Gastroesophageal sphincter (tissue), 4 donors: ENCODE data around the gene CAP1. TPM values are rescaled to one million over a fixed set of nuclear protein-coding genes. Genes with fewer than 3 reads are reported as not detected.
A peak's percentile ranks its signal among the peaks of the same experiment; 100 is the strongest.
"Not testable (repeated sequence)": the region's sequence is repeated elsewhere in the genome, so short reads cannot be mapped to it uniquely, and the experiment has no call there.

Experiments
- ATAC-seq: fragments of 150-250 bp; one replicate; pipeline ENCODE4 v1.9.1; 2016; ENCODE audit warnings: mild to moderate bottlenecking, moderate library complexity
- H3K27ac ChIP-seq, 4 donors: fragments of 200-600 bp; sonication (generic) in 3 of 4; 1 replicate in 3 of 4; 2 replicates in 1 of 4; pipeline ENCODE4 v1.5.1; 2016 to 2019
- H3K27me3 ChIP-seq: fragments of 200-600 bp; sonication (generic); one replicate; pipeline ENCODE4 v1.5.1; 2019
- H3K36me3 ChIP-seq, 2 donors: fragments of 200-600 bp; sonication (generic); one replicate each; pipeline ENCODE4 v1.5.1; 2019; ENCODE audit warnings: control low read depth in 1 of 2
- H3K4me1 ChIP-seq, 3 donors: fragments of 200-600 bp; sonication (generic); 1 replicate in 2 of 3; 2 replicates in 1 of 3; pipeline ENCODE4 v1.5.1; 2016 to 2019; ENCODE audit warnings: control low read depth in 2 of 3
- H3K4me3 ChIP-seq, 2 donors: fragments of 200-600 bp; sonication (generic); one replicate each; pipeline ENCODE4 v1.5.1; 2019; ENCODE audit warnings: mild to moderate bottlenecking in 1 of 2, moderate library complexity in 1 of 2
- H3K9me3 ChIP-seq, 3 donors: fragments of 200-600 bp; sonication (generic); one replicate each; pipeline ENCODE4 v1.5.1; 2017 to 2019; ENCODE audit warnings: control low read depth in 2 of 3
- EP300 ChIP-seq: sonication (generic); formaldehyde crosslinking; IDR thresholded peaks from one replicate; pipeline ENCODE4 v1.6.1; 2017; ENCODE audit warnings: antibody characterized with exemption, mild to moderate bottlenecking
- POLR2A ChIP-seq, 2 donors: fragments of 450-650 bp; IDR thresholded peaks; one replicate each; pipeline ENCODE4 v1.6.1; 2017; ENCODE audit warnings: antibody characterized with exemption in 2 of 2, mild to moderate bottlenecking in 2 of 2, moderate library complexity in 1 of 2
- POLR2AphosphoS5 ChIP-seq: sonication (generic); formaldehyde crosslinking; IDR thresholded peaks from one replicate; pipeline ENCODE4 v1.6.1; 2017; ENCODE audit warnings: antibody characterized with exemption
- whole genome bisulfite sequencing, 2 donors: methylation state at CpG; one replicate each; pipeline ENCODE4 v1.1.5; 2018; ENCODE audit warnings: low coverage in 1 of 2; 5-methylcytosine and 5-hydroxymethylcytosine counted together
- total RNA-seq, 4 donors: library from RNA; depleted of rRNA; stranded (reverse); fragments of >200 nt; gene quantifications; one replicate each; pipeline ENCODE4 v1.1.0, GENCODE V29; 2016
- TF ChIP-seq, protein P1 (sequence below), 4 experiments: fragments of 200-600 bp in 2 of 4; fragments of 450-650 bp in 2 of 4; sonication (generic) in 1 of 4; IDR thresholded peaks; one replicate each; pipeline ENCODE4 v1.5.1; 2017 to 2019; ENCODE audit warnings: antibody characterized with exemption in 4 of 4, mild to moderate bottlenecking in 2 of 4, moderate library complexity in 2 of 4

Gene CAP1
- total RNA-seq, 4 donors from 2014 or later = 421 to 533 (median 500) TPM

DNA sequence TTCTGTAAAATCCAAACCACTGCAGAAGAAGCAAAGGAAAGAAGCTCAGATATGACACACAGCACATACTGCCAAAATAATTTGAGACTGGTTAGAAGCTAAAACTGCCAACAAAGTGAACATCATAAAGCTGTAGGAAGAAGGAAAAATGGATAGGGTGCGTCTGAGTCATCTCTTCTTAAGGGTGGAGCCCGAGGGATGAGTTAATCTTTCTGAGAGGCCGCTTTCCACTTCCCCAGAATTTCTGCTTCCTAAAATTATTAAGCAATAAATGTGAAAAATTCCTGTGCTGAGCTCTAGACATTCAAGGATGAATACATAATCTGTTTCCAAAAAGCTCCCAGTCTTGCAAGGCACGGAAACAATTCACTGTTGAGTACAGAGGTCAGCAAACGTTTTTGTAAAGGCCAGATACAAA is 36.4 kb downstream of the CAP1 start:
- TF ChIP-seq POLR2AphosphoS5 (peak; percentile 61), POLR2A (IDR thresholded peaks at IDR 0.05) (no peak)
- 17 to 23% methylated on average over 4 to 5 of the region's 5 CpGs for WGBS, 2 donors
- Histone ChIP-seq H3K4me1 (peaks cover 0 to 24% (median 13%) of the 10 kb centered on the region in 3 donors), H3K36me3 (peaks cover 0 to 84% of the 10 kb centered on the region in 2 donors), H3K27ac (peak overlapping the region; percentile 57 to 80 (median 73)), H3K9me3 (no peaks in the 10 kb centered on the region), H3K27me3 (no peaks in the 10 kb centered on the region), H3K4me3 (no peak overlapping the region)
- peak; percentile 88 for ATAC-seq

DNA sequence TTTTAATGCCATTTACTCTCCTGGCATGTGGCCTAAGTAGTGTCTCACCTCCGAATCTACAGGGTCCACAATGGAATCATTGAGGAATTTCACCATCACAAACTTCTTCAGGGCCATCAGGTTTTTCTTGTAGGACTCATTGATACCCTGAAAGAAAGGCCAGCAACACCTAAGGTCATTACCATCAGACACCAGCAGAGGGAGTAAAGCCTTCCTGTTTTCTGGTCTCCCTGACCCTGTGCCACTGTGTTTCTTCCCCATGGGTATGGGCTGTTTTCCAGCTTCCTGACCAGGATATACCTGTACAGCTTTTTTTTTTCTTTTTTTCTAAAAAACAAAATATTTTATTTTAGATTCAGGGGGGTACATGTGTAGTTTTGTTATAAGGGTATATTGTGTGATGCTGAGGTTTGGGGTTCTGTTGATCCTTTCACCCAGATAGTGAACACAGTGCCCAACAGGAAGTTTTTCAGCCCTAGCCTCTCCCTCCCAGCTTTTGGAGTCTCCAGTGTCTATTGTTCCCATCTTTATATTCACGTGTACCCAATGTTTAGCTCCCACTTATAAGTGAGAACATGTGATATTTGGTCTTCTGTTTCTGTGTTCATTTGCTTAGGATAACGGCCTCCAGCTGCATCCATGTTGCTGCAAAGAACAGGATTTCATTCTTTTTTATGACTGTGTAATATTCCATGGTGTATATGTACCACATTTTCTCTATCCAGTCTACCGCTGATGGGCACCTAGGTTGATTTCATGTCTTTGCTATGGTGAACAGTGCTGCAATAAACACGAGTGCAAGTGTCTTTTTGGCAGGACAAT is 38.2 kb downstream of the CAP1 start:
- Histone ChIP-seq H3K4me3 (no peak overlapping the region), H3K4me1 (peaks cover 0 to 24% (median 13%) of the 10 kb centered on the region in 3 donors), H3K27ac (peak overlapping the region in 2 of 4 donors; percentile 67 to 80), H3K9me3 (no peaks in the 10 kb centered on the region), H3K36me3 (peaks cover 0 to 82% of the 10 kb centered on the region in 2 donors), H3K27me3 (no peaks in the 10 kb centered on the region)
- TF ChIP-seq EP300 = no peak
- TF ChIP-seq, protein P1, sequence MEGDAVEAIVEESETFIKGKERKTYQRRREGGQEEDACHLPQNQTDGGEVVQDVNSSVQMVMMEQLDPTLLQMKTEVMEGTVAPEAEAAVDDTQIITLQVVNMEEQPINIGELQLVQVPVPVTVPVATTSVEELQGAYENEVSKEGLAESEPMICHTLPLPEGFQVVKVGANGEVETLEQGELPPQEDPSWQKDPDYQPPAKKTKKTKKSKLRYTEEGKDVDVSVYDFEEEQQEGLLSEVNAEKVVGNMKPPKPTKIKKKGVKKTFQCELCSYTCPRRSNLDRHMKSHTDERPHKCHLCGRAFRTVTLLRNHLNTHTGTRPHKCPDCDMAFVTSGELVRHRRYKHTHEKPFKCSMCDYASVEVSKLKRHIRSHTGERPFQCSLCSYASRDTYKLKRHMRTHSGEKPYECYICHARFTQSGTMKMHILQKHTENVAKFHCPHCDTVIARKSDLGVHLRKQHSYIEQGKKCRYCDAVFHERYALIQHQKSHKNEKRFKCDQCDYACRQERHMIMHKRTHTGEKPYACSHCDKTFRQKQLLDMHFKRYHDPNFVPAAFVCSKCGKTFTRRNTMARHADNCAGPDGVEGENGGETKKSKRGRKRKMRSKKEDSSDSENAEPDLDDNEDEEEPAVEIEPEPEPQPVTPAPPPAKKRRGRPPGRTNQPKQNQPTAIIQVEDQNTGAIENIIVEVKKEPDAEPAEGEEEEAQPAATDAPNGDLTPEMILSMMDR (IDR thresholded peaks at IDR 0.05) = peak; percentile 49 to 71 (median 60)
- 88 to 100% methylated on average over 3 to 5 of the region's 5 CpGs for WGBS, 2 donors
- no peak for ATAC-seq

- Histone ChIP-seq H3K4me1 (peaks cover 0 to 27% (median 13%) of the 10 kb centered on the region in 3 donors), H3K36me3 (peaks cover 0 to 77% of the 10 kb centered on the region in 2 donors), H3K27ac (peak overlapping the region in 1 of 4 donors; percentile 40), H3K4me3 (no peak overlapping the region), H3K27me3 (no peaks in the 10 kb centered on the region), H3K9me3 (no peaks in the 10 kb centered on the region)
- ATAC-seq = no peak
- TF ChIP-seq POLR2A (IDR thresholded peaks at IDR 0.05) (no peak), POLR2AphosphoS5 (no peak), EP300 (no peak)
- TF ChIP-seq, protein P1 (IDR thresholded peaks at IDR 0.05) = no peak
- WGBS, 2 donors = 83 to 86% methylated on average over 6 of the region's 6 CpGs
Measured at GRCh38 chr1:40079774-40080400, 39.4 kb downstream of the CAP1 start.

GRCh38 chr1:40081871-40082270 is 41.3 kb downstream of the CAP1 start:
- Histone ChIP-seq H3K9me3 (no peaks in the 10 kb centered on the region), H3K27ac (no peak overlapping the region), H3K36me3 (peaks cover 0 to 81% of the 10 kb centered on the region in 2 donors), H3K27me3 (no peaks in the 10 kb centered on the region), H3K4me1 (peaks cover 0 to 17% (median 9%) of the 10 kb centered on the region in 3 donors), H3K4me3 (no peak overlapping the region)
- 48 to 80% methylated on average over 5 to 6 of the region's 7 CpGs for WGBS, 2 donors
- ATAC-seq = no peak
- TF ChIP-seq POLR2A (IDR thresholded peaks at IDR 0.05) (no peak), POLR2AphosphoS5 (no peak), EP300 (no peak)
- TF ChIP-seq, protein P1 (IDR thresholded peaks at IDR 0.05) = no peak

- 20 to 25% methylated on average over 1 to 7 of the region's 11 CpGs for WGBS, 2 donors
Measured at GRCh38 chr1:40084750-40085149, 44.2 kb downstream of the CAP1 start.

More at GRCh38 chr1:40084750-40085149, 44.2 kb downstream of the CAP1 start:
- not testable (repeated sequence) for H3K9me3 ChIP-seq, ATAC-seq, H3K4me3 ChIP-seq, H3K27me3 ChIP-seq, H3K4me1 ChIP-seq
- Histone ChIP-seq H3K36me3 (peaks cover 0 to 89% of the 10 kb centered on the region in 2 donors), H3K27ac (peak overlapping the region in 2 of 4 donors; percentile 8 to 26)
- TF ChIP-seq, protein P1 (IDR thresholded peaks at IDR 0.05) = peak; percentile 38 to 81 (median 56)
